IMR-90 (cell line): Measurements from ENCODE around the gene SCYGR5.
"Not testable (repeated sequence)": the region's sequence is repeated elsewhere in the genome, so short reads cannot be mapped to it uniquely, and the experiment has no call there.

Experiments
- BHLHE40 ChIP-seq: fragments of 150-350 bp; IDR thresholded peaks from 2 replicates; pipeline ENCODE4 v1.6.1; 2016; ENCODE audit warnings: mild to moderate bottlenecking, low read depth, low read length
- CEBPB ChIP-seq: IDR thresholded peaks from 2 replicates; pipeline ENCODE4 v1.6.1; 2012; ENCODE audit warnings: low read depth, low read length, improper control_type of control experiment
- CTCF ChIP-seq: conservative IDR thresholded peaks from 2 replicates; pipeline ENCODE4 v1.5.1; 2012; ENCODE audit warnings: mild to moderate bottlenecking, low read depth, low read length, improper control_type of control experiment
- POLR2A ChIP-seq: IDR thresholded peaks from 2 replicates; pipeline ENCODE4 v1.6.1; 2012; ENCODE audit warnings: mild to moderate bottlenecking, low read depth, low read length
- SMC3 ChIP-seq: fragments of 150-350 bp; IDR thresholded peaks from 2 replicates; pipeline ENCODE4 v1.6.1; 2016; ENCODE audit warnings: low read depth, mild to moderate bottlenecking, antibody characterized with exemption, low read length, moderate library complexity

GRCh38 chr2:227673620-227674019 lies 7.0 kb downstream of the SCYGR5 start:
- not testable (repeated sequence) for TF ChIP-seq CTCF, SMC3, BHLHE40, POLR2A, CEBPB
